Measurements from ENCODE around the gene RERE.

Gene RERE

GRCh38 chr1:8334106-8334851, 483.2 kb downstream of the RERE start:
- no peaks in the 10 kb centered on the region for H3K27me3 ChIP-seq (replicated peaks; ENCODE audit: control insufficient read depth, insufficient read depth, low read length, poor library complexity, severe bottlenecking)
- H3K27ac ChIP-seq (ENCODE audit: insufficient read depth, low read length, poor library complexity, severe bottlenecking), result no peak overlapping the region
- H3K36me3 ChIP-seq (ENCODE audit: control insufficient read depth, insufficient read depth, low read length), result no peaks in the 10 kb centered on the region
- no peak for DNase-seq
- no peaks in the 10 kb centered on the region for H3K9me3 ChIP-seq (ENCODE audit: control insufficient read depth, low read length)
- no peak overlapping the region for H3K4me3 ChIP-seq (ENCODE audit: insufficient read depth, low read depth, low read length, poor library complexity, severe bottlenecking)
- no peaks in the 10 kb centered on the region for H3K4me1 ChIP-seq (ENCODE audit: control insufficient read depth, insufficient read depth, low read length, poor library complexity, severe bottlenecking)

DNA sequence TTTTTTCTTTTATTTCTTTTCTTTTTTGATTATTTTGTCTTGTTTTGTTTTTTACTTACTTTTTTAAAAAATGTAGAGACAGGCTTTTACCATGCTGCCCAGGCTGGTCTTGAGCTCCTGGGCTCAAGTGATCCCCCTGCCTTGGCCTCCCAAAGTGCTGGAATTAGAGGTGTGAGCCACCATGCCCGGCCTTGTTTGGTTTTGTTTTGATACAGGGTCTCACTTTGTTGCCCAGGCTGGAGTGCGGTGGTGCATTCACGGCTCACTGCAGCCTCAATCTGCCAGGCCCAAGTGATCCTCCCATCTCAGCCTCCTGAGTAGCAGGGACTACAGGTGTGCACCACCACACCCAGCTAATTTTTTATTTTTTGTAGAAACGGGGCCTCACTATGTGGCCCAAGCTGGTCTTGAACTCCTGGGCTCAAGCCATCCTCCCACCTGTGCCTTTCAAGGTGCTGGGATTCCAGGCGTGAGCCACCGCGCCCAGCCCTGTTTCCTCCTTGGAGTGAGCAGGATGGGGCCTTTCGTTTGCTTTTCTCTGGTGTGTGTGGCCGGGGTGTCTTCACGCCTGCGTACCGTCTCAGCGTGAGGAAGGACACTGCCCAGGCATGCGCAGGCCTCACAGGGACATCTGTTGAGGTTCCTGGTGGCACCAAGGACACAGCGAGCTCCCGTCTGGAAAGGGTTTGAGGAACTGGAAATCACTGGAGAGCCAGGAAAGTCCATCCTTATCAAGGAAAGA, 484.0 kb downstream of the RERE start:
- Histone ChIP-seq H3K4me3 (ENCODE audit: insufficient read depth, low read depth, low read length, poor library complexity, severe bottlenecking) (no peak overlapping the region), H3K27me3 (replicated peaks; ENCODE audit: control insufficient read depth, insufficient read depth, low read length, poor library complexity, severe bottlenecking) (no peaks in the 10 kb centered on the region), H3K9me3 (ENCODE audit: control insufficient read depth, low read length) (no peaks in the 10 kb centered on the region), H3K27ac (ENCODE audit: insufficient read depth, low read length, poor library complexity, severe bottlenecking) (no peak overlapping the region), H3K36me3 (ENCODE audit: control insufficient read depth, insufficient read depth, low read length) (no peaks in the 10 kb centered on the region), H3K4me1 (ENCODE audit: control insufficient read depth, insufficient read depth, low read length, poor library complexity, severe bottlenecking) (no peaks in the 10 kb centered on the region)
- DNase-seq, result no peak

DNA sequence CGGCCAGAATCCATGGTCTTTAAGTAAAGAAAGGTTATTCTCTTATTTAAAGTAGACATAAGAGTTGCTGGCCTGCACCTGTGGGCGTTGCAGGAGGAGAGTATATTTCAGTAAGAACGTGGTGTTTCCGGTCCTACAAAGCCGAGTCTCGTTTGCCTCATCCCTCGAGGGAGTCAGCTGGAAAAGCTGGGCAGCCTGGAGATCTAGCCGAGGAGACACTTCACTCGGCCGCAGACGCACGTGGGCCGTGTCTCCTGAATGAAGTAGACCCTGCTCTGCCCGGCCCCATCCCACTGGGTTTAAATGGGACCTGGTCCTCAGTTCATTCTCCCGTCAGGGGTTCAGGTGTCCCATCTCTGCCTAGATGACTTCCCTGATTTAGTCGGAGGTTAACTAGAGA, 484.6 kb downstream of the RERE start:
- H3K27ac ChIP-seq (ENCODE audit: insufficient read depth, low read length, poor library complexity, severe bottlenecking), result no peak overlapping the region
- no peaks in the 10 kb centered on the region for H3K9me3 ChIP-seq (ENCODE audit: control insufficient read depth, low read length)
- no peak overlapping the region for H3K4me3 ChIP-seq (ENCODE audit: insufficient read depth, low read depth, low read length, poor library complexity, severe bottlenecking)
- no peaks in the 10 kb centered on the region for H3K4me1 ChIP-seq (ENCODE audit: control insufficient read depth, insufficient read depth, low read length, poor library complexity, severe bottlenecking)
- no peaks in the 10 kb centered on the region for H3K27me3 ChIP-seq (replicated peaks; ENCODE audit: control insufficient read depth, insufficient read depth, low read length, poor library complexity, severe bottlenecking)
- no peak for DNase-seq
- H3K36me3 ChIP-seq (ENCODE audit: control insufficient read depth, insufficient read depth, low read length), result no peaks in the 10 kb centered on the region

- Histone ChIP-seq H3K4me1 (ENCODE audit: control insufficient read depth, insufficient read depth, low read length, poor library complexity, severe bottlenecking) (no peaks in the 10 kb centered on the region), H3K27me3 (replicated peaks; ENCODE audit: control insufficient read depth, insufficient read depth, low read length, poor library complexity, severe bottlenecking) (no peaks in the 10 kb centered on the region), H3K27ac (ENCODE audit: insufficient read depth, low read length, poor library complexity, severe bottlenecking) (no peak overlapping the region), H3K9me3 (ENCODE audit: control insufficient read depth, low read length) (no peaks in the 10 kb centered on the region), H3K4me3 (ENCODE audit: insufficient read depth, low read depth, low read length, poor library complexity, severe bottlenecking) (no peak overlapping the region), H3K36me3 (ENCODE audit: control insufficient read depth, insufficient read depth, low read length) (no peaks in the 10 kb centered on the region)
- DNase-seq, result no peak
Measured at GRCh38 chr1:8330271-8331125, 486.9 kb downstream of the RERE start.

- no peaks in the 10 kb centered on the region for H3K27me3 ChIP-seq (replicated peaks; ENCODE audit: control insufficient read depth, insufficient read depth, low read length, poor library complexity, severe bottlenecking)
Measured at GRCh38 chr1:8329858-8330257, 487.6 kb downstream of the RERE start.

GRCh38 chr1:8329439-8329838, 488.0 kb downstream of the RERE start:
- no peak for DNase-seq
- Histone ChIP-seq H3K36me3 (ENCODE audit: control insufficient read depth, insufficient read depth, low read length) (no peaks in the 10 kb centered on the region), H3K4me1 (ENCODE audit: control insufficient read depth, insufficient read depth, low read length, poor library complexity, severe bottlenecking) (no peaks in the 10 kb centered on the region), H3K27ac (ENCODE audit: insufficient read depth, low read length, poor library complexity, severe bottlenecking) (no peak overlapping the region), H3K4me3 (ENCODE audit: insufficient read depth, low read depth, low read length, poor library complexity, severe bottlenecking) (no peak overlapping the region), H3K9me3 (ENCODE audit: control insufficient read depth, low read length) (no peaks in the 10 kb centered on the region), H3K27me3 (replicated peaks; ENCODE audit: control insufficient read depth, insufficient read depth, low read length, poor library complexity, severe bottlenecking) (no peaks in the 10 kb centered on the region)

More at GRCh38 chr1:8329858-8330257, 487.6 kb downstream of the RERE start:
- Histone ChIP-seq H3K9me3 (ENCODE audit: control insufficient read depth, low read length) (no peaks in the 10 kb centered on the region), H3K27ac (ENCODE audit: insufficient read depth, low read length, poor library complexity, severe bottlenecking) (no peak overlapping the region), H3K4me3 (ENCODE audit: insufficient read depth, low read depth, low read length, poor library complexity, severe bottlenecking) (no peak overlapping the region), H3K4me1 (ENCODE audit: control insufficient read depth, insufficient read depth, low read length, poor library complexity, severe bottlenecking) (no peaks in the 10 kb centered on the region), H3K36me3 (ENCODE audit: control insufficient read depth, insufficient read depth, low read length) (no peaks in the 10 kb centered on the region)
- no peak for DNase-seq

GRCh38 chr1:8328271-8328670, 489.2 kb downstream of the RERE start:
- Histone ChIP-seq H3K9me3 (ENCODE audit: control insufficient read depth, low read length) (no peaks in the 10 kb centered on the region), H3K4me1 (ENCODE audit: control insufficient read depth, insufficient read depth, low read length, poor library complexity, severe bottlenecking) (no peaks in the 10 kb centered on the region), H3K27me3 (replicated peaks; ENCODE audit: control insufficient read depth, insufficient read depth, low read length, poor library complexity, severe bottlenecking) (no peaks in the 10 kb centered on the region), H3K4me3 (ENCODE audit: insufficient read depth, low read depth, low read length, poor library complexity, severe bottlenecking) (no peak overlapping the region), H3K27ac (ENCODE audit: insufficient read depth, low read length, poor library complexity, severe bottlenecking) (no peak overlapping the region), H3K36me3 (ENCODE audit: control insufficient read depth, insufficient read depth, low read length) (no peaks in the 10 kb centered on the region)
- no peak for DNase-seq

DNA sequence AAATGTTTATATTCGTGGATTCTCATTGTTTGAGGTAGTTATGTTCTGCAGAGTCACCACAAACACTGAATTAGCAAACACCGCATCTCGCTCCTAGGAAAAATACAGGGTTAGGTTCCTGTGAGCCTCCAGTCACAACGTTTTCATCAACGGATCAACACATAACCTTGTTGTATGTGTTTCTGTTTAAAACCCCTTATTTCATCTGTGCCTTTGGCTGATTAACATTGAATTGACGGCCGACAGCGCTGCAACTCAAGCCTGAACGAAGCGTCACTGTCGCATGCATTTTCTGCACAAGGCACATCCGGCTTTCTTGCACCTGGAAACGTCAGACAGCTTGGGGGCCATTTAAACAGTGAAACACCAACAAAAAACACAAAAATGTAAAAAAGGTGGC, 491.2 kb downstream of the RERE start:
- Histone ChIP-seq H3K4me3 (ENCODE audit: insufficient read depth, low read depth, low read length, poor library complexity, severe bottlenecking) (no peak overlapping the region), H3K27me3 (replicated peaks; ENCODE audit: control insufficient read depth, insufficient read depth, low read length, poor library complexity, severe bottlenecking) (no peaks in the 10 kb centered on the region), H3K4me1 (ENCODE audit: control insufficient read depth, insufficient read depth, low read length, poor library complexity, severe bottlenecking) (no peaks in the 10 kb centered on the region), H3K36me3 (ENCODE audit: control insufficient read depth, insufficient read depth, low read length) (no peaks in the 10 kb centered on the region), H3K27ac (ENCODE audit: insufficient read depth, low read length, poor library complexity, severe bottlenecking) (no peak overlapping the region), H3K9me3 (ENCODE audit: control insufficient read depth, low read length) (no peaks in the 10 kb centered on the region)
- no peak for DNase-seq

- no peak overlapping the region for H3K27ac ChIP-seq (ENCODE audit: insufficient read depth, low read length, poor library complexity, severe bottlenecking)
- no peaks in the 10 kb centered on the region for H3K36me3 ChIP-seq (ENCODE audit: control insufficient read depth, insufficient read depth, low read length)
- H3K4me1 ChIP-seq (ENCODE audit: control insufficient read depth, insufficient read depth, low read length, poor library complexity, severe bottlenecking), result no peaks in the 10 kb centered on the region
- DNase-seq, result no peak
- no peaks in the 10 kb centered on the region for H3K9me3 ChIP-seq (ENCODE audit: control insufficient read depth, low read length)
- no peaks in the 10 kb centered on the region for H3K27me3 ChIP-seq (replicated peaks; ENCODE audit: control insufficient read depth, insufficient read depth, low read length, poor library complexity, severe bottlenecking)
- H3K4me3 ChIP-seq (ENCODE audit: insufficient read depth, low read depth, low read length, poor library complexity, severe bottlenecking), result no peak overlapping the region
Measured at GRCh38 chr1:8325771-8326170, 491.7 kb downstream of the RERE start.

All from effector memory CD4-positive, alpha-beta T cell (primary cell).